MM.1S (cell line): ENCODE results near the gene FRMD8.
A peak's percentile ranks its signal among the peaks of the same experiment; 100 is the strongest.

Source experiments
- DNase-seq: peaks from one replicate; pipeline ENCODE4 v3.0.0-alpha.2; 2015
- H2AFZ ChIP-seq: fragments of 300-600 bp; sonication (generic); 2 replicates; pipeline ENCODE4 v1.6.0; 2016; ENCODE audit warnings: antibody characterized with exemption, low read length
- H3F3A ChIP-seq: fragments of 300-600 bp; sonication (generic); 2 replicates; pipeline ENCODE4 v1.6.1; 2016; ENCODE audit warnings: mild to moderate bottlenecking, antibody characterized with exemption, low read length, moderate library complexity, mixed read lengths; ENCODE audit not compliant: insufficient read depth
- H3K27ac ChIP-seq: fragments of 300-600 bp; sonication (generic); 2 replicates; pipeline ENCODE4 v1.5.1; 2016; ENCODE audit warnings: mild to moderate bottlenecking, low read length
- H3K27me3 ChIP-seq: fragments of 300-600 bp; sonication (generic); replicated peaks from 2 replicates; pipeline ENCODE4 v1.6.0; 2016; ENCODE audit warnings: low read length; ENCODE audit not compliant: insufficient read depth
- H3K36me3 ChIP-seq: fragments of 300-600 bp; sonication (generic); replicated peaks from 2 replicates; pipeline ENCODE4 v1.6.1; 2016; ENCODE audit warnings: mild to moderate bottlenecking, low read length, mixed read lengths; ENCODE audit not compliant: insufficient read depth
- H3K4me1 ChIP-seq: fragments of 300-600 bp; sonication (generic); 2 replicates; pipeline ENCODE4 v1.6.1; 2016; ENCODE audit warnings: low read length, mixed read lengths
- H3K4me2 ChIP-seq: fragments of 300-600 bp; sonication (generic); 2 replicates; pipeline ENCODE4 v1.6.0; 2016; ENCODE audit warnings: low read depth, low read length
- H3K4me3 ChIP-seq: fragments of 300-600 bp; sonication (generic); 2 replicates; pipeline ENCODE4 v1.5.1; 2016; ENCODE audit warnings: low read length, mixed read lengths
- H3K79me2 ChIP-seq: fragments of 300-600 bp; sonication (generic); 2 replicates; pipeline ENCODE4 v1.6.1; 2016; ENCODE audit warnings: mixed run types, low read length, mixed read lengths
- H3K9ac ChIP-seq: fragments of 300-600 bp; sonication (generic); 2 replicates; pipeline ENCODE4 v1.6.1; 2016; ENCODE audit warnings: low read length, mixed read lengths
- H3K9me2 ChIP-seq: fragments of 300-600 bp; sonication (generic); replicated peaks from 2 replicates; pipeline ENCODE4 v1.6.1; 2016; ENCODE audit warnings: mild to moderate bottlenecking, low read length, mixed read lengths; ENCODE audit not compliant: insufficient read depth
- H3K9me3 ChIP-seq: fragments of 300-600 bp; sonication (generic); replicated peaks from 2 replicates; pipeline ENCODE4 v1.6.1; 2016; ENCODE audit warnings: mild to moderate bottlenecking, low read length, mixed read lengths; ENCODE audit not compliant: insufficient read depth
- H4K20me1 ChIP-seq: fragments of 300-600 bp; sonication (generic); 2 replicates; pipeline ENCODE4 v1.6.1; 2016; ENCODE audit warnings: mild to moderate bottlenecking, low read length, moderate library complexity, mixed read lengths; ENCODE audit not compliant: insufficient read depth
- EZH2 ChIP-seq: fragments of 300-600 bp; sonication (generic); optimal IDR thresholded peaks from 2 replicates; pipeline ENCODE3; 2017; ENCODE audit warnings: low read depth, mild to moderate bottlenecking, antibody characterized with exemption, low read length, mixed read lengths
- EZH2phosphoT487 ChIP-seq: fragments of 300-600 bp; sonication (generic); IDR thresholded peaks from 2 replicates; pipeline ENCODE4 v1.6.1; 2018; ENCODE audit warnings: antibody characterized with exemption, low read length
- TF ChIP-seq, protein P1 (sequence below): fragments of 300-600 bp; sonication (generic); IDR thresholded peaks from 2 replicates; pipeline ENCODE4 v1.5.1; 2016; ENCODE audit warnings: antibody characterized with exemption, low read length, mixed read lengths

The FRMD8 gene

DNA sequence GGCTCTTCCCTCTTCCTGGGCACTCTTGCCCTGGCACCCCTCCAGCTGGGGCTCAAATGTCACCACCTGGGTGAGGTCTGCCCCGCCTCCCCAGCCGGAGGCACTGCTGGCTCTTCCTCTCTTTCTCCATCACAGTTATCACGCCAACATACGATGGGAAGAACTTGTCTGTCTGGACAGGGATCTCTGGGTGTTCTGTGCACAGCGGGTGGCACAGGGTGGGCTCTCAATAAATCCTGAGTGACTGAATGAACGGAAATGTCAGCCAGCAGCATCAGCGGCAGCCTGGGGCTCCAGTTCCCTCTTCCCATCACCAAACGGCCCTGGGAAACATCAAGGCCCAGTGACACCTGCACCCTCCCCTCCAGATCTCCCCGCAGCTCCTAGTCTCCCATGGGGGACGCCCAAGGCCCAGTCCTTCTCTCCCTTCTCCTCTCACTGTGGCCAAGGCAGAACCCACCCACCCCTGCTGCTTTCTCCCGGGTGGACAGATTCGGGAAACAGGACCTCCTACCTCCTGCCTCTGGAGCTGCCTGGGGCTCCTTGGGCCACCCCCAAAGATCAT, 3.6 kb upstream of the FRMD8 start:
- H3K4me2 ChIP-seq, result peak overlapping the region; percentile 64
- no peak for DNase-seq
- peak overlapping the region; percentile 87 for H3K9ac ChIP-seq

DNA sequence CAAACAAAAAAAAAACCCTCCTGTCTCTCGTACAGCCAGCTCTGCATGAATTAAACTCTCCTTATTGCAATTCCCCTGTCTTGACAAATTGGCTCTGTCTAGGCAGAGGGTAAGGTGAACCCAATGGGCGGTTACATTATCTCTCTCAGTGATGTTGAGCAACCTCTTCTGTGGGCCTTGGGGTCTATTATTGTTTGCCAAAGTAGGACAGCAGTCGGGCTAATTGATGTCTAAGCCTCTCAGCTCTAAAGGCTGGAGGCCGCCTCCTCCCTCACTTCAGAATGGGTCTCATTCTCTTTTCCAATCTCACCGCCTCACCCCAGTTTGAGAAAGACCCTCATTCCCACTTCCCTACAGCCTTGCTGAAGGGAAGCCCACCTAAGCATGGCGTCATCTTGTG, 2.7 kb upstream of the FRMD8 start:
- Histone ChIP-seq H3F3A (peaks cover 41% of the 10 kb centered on the region), H3K4me3 (no peak overlapping the region), H3K9ac (no peak overlapping the region), H4K20me1 (no peaks in the 10 kb centered on the region), H3K36me3 (no peaks in the 10 kb centered on the region), H3K79me2 (peaks cover 34% of the 10 kb centered on the region), H2AFZ (no peak overlapping the region), H3K9me2 (no peaks in the 10 kb centered on the region), H3K9me3 (no peaks in the 10 kb centered on the region), H3K27me3 (no peaks in the 10 kb centered on the region), H3K27ac (no peak overlapping the region), H3K4me2 (no peak overlapping the region), H3K4me1 (peaks cover 22% of the 10 kb centered on the region)
- TF ChIP-seq EZH2phosphoT487 (no peak), EZH2 (no peak)
- TF ChIP-seq, protein P1, sequence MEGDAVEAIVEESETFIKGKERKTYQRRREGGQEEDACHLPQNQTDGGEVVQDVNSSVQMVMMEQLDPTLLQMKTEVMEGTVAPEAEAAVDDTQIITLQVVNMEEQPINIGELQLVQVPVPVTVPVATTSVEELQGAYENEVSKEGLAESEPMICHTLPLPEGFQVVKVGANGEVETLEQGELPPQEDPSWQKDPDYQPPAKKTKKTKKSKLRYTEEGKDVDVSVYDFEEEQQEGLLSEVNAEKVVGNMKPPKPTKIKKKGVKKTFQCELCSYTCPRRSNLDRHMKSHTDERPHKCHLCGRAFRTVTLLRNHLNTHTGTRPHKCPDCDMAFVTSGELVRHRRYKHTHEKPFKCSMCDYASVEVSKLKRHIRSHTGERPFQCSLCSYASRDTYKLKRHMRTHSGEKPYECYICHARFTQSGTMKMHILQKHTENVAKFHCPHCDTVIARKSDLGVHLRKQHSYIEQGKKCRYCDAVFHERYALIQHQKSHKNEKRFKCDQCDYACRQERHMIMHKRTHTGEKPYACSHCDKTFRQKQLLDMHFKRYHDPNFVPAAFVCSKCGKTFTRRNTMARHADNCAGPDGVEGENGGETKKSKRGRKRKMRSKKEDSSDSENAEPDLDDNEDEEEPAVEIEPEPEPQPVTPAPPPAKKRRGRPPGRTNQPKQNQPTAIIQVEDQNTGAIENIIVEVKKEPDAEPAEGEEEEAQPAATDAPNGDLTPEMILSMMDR, result no peak
- DNase-seq, result no peak

More for the DNA sequence above, 3.6 kb upstream of the FRMD8 start:
- Histone ChIP-seq H3F3A (peaks cover 32% of the 10 kb centered on the region), H3K27me3 (no peaks in the 10 kb centered on the region), H2AFZ (peak overlapping the region; percentile 32), H3K36me3 (no peaks in the 10 kb centered on the region), H3K9me3 (no peaks in the 10 kb centered on the region), H3K4me3 (peak overlapping the region; percentile 59), H3K27ac (peak overlapping the region; percentile 91), H3K4me1 (peaks cover 14% of the 10 kb centered on the region), H4K20me1 (no peaks in the 10 kb centered on the region), H3K79me2 (peaks cover 26% of the 10 kb centered on the region), H3K9me2 (no peaks in the 10 kb centered on the region)
- TF ChIP-seq EZH2, result no peak
- TF ChIP-seq, protein P1, result no peak
- TF ChIP-seq EZH2phosphoT487, result no peak

DNA sequence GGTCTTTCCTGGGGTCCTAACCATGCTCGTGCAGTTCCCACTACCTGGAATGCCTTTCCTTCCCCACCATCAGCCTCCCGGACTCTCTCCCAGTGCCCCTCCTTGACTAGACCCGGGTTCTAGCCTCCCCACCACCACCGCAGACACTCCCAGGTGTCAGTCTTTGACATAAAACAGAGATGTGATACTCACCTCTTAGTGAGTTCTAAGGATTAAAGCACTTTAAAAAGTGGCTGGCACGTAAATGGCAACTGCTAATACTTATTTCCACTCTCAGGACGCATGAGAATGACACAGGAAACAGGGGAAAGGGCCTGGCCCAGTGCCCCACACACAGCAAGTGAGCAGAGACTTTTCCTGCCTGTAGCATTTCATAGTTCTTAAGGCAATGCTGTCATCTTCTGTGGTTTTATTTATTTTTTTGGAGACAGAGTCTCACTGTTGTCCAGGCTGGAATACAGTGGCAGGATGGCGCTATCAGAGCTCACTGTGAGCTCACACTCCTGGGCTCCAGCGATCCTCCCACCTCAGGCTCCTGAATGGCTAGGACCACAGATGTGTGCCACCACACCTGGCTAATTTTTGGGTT, 2.0 kb upstream of the FRMD8 start:
- Histone ChIP-seq H3K4me1 (peaks cover 27% of the 10 kb centered on the region), H3K9ac (no peak overlapping the region), H4K20me1 (no peaks in the 10 kb centered on the region), H3K4me2 (no peak overlapping the region), H3K9me3 (no peaks in the 10 kb centered on the region), H3K79me2 (peaks cover 40% of the 10 kb centered on the region), H3K36me3 (no peaks in the 10 kb centered on the region), H3F3A (peaks cover 42% of the 10 kb centered on the region), H3K4me3 (no peak overlapping the region), H2AFZ (no peak overlapping the region), H3K9me2 (no peaks in the 10 kb centered on the region), H3K27me3 (no peaks in the 10 kb centered on the region), H3K27ac (no peak overlapping the region)
- DNase-seq, result no peak
- no peak for TF ChIP-seq EZH2phosphoT487
- TF ChIP-seq, protein P1, result no peak
- TF ChIP-seq EZH2, result no peak
